ENCODE results near the gene TRPT1. TPM values are rescaled to one million over a fixed set of nuclear protein-coding genes. Genes with fewer than 3 reads are reported as not detected.
A peak's percentile ranks its signal among the peaks of the same experiment; 100 is the strongest.

TRPT1 gene
- total and polyA plus RNA-seq, 2 donors from 2014 or later, result 39.2 to 103 TPM

DNA sequence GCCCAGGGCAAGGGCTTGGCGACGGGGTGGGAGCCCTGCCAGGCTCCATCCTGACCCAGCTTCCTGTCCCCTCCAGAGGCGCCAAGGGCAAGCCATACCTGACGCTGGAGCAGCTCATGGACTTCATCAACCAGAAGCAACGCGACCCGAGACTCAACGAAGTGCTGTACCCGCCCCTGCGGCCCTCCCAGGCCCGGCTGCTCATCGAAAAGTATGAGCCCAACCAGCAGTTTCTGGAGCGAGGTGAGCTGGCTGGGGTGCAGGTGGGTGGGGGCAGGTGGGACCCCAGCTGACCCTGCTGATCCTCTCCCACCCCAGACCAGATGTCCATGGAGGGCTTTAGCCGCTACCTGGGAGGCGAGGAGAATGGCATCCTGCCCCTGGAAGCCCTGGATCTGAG is 30.3 kb upstream of the TRPT1 start:
- Histone ChIP-seq H3K9ac (ENCODE audit: low read length in 3 of 3) (no peak overlapping the region), H3K27me3 (ENCODE audit: control insufficient read depth, insufficient read depth, low read length) (no peaks in the 10 kb centered on the region), H3K27ac (ENCODE audit: low read depth in 2 of 2, low read length in 2 of 2) (no peak overlapping the region), H3K9me3 (ENCODE audit: control insufficient read depth in 2 of 3, insufficient read depth in 1 of 3, low read length in 3 of 3) (no peaks in the 10 kb centered on the region), H3K4me3 (ENCODE audit: low read length in 3 of 3) (no peak overlapping the region), H3K4me1 (ENCODE audit: control insufficient read depth in 2 of 3, insufficient read depth in 2 of 3, low read depth in 1 of 3, low read length in 3 of 3) (peaks cover 0 to 14% (median 5%) of the 10 kb centered on the region in 3 donors), H3K36me3 (ENCODE audit: control insufficient read depth in 2 of 3, insufficient read depth in 3 of 3, low read length in 3 of 3) (peaks cover 0 to 6% (median 6%) of the 10 kb centered on the region in 3 donors)
- DNase-seq, result peak in 1 of 5 donors; percentile 61
- FAIRE-seq, result no peak
- intact Hi-C loops (cut with DNase I), result no loop called here
- TF ChIP-seq, protein P1, sequence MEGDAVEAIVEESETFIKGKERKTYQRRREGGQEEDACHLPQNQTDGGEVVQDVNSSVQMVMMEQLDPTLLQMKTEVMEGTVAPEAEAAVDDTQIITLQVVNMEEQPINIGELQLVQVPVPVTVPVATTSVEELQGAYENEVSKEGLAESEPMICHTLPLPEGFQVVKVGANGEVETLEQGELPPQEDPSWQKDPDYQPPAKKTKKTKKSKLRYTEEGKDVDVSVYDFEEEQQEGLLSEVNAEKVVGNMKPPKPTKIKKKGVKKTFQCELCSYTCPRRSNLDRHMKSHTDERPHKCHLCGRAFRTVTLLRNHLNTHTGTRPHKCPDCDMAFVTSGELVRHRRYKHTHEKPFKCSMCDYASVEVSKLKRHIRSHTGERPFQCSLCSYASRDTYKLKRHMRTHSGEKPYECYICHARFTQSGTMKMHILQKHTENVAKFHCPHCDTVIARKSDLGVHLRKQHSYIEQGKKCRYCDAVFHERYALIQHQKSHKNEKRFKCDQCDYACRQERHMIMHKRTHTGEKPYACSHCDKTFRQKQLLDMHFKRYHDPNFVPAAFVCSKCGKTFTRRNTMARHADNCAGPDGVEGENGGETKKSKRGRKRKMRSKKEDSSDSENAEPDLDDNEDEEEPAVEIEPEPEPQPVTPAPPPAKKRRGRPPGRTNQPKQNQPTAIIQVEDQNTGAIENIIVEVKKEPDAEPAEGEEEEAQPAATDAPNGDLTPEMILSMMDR (IDR thresholded peaks at IDR 0.05; ENCODE audit: borderline replicate concordance, extremely low read depth, insufficient read depth), result no peak

DNA sequence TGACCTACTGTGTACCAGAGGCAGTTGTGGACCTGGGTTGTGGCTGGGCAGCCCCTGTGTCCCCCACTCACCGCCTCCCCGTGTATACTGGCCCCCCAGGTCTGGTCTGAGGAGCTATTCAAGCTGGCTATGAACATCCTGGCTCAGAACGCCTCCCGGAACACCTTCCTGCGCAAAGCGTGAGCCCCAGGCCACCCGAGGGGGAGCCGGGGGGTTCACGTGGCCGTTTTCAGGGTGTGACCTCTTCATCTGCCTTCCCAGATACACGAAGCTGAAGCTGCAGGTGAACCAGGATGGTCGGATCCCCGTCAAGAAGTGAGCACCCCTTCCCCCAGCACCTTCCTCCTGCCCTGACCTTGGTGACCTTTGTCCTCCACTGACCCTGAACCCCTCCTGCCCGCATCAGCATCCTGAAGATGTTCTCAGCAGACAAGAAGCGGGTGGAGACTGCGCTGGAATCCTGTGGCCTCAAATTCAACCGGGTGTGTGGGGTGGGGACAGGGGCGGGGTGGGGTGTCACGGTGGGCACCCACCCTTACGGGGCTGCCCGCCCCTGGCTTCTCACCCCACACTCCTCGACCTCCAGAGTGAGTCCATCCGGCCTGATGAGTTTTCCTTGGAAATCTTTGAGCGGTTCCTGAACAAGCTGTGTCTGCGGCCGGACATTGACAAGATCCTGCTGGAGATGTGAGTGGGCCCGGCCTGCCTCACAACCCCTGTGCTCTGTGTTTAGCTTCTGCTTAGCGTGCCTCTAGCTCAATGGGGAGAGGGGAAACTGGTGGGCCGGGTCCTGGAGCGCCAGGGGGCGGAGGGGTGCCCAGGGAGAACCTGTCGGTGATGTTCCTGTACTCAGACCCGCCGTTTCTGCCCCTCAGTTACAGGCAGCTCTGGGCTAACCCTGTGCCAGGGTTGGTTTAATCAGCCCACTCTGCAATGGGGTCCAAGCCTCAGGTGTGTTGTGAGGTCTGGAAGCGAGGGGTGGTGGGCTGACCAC is 29.4 kb upstream of the TRPT1 start:
- TF ChIP-seq, protein P1 (IDR thresholded peaks at IDR 0.05; ENCODE audit: borderline replicate concordance, extremely low read depth, insufficient read depth), result no peak
- Histone ChIP-seq H3K27me3 (ENCODE audit: control insufficient read depth, insufficient read depth, low read length) (no peaks in the 10 kb centered on the region), H3K4me3 (ENCODE audit: low read length in 3 of 3) (no peak overlapping the region), H3K27ac (ENCODE audit: low read depth in 2 of 2, low read length in 2 of 2) (no peak overlapping the region), H3K4me1 (ENCODE audit: control insufficient read depth in 2 of 3, insufficient read depth in 2 of 3, low read depth in 1 of 3, low read length in 3 of 3) (peaks cover 0 to 20% (median 5%) of the 10 kb centered on the region in 3 donors), H3K9me3 (ENCODE audit: control insufficient read depth in 2 of 3, insufficient read depth in 1 of 3, low read length in 3 of 3) (no peaks in the 10 kb centered on the region), H3K9ac (ENCODE audit: low read length in 3 of 3) (no peak overlapping the region), H3K36me3 (ENCODE audit: control insufficient read depth in 2 of 3, insufficient read depth in 3 of 3, low read length in 3 of 3) (peaks cover 0 to 6% (median 6%) of the 10 kb centered on the region in 3 donors)
- DNase-seq (peak in 1 of 5 donors; percentile 54), FAIRE-seq (no peak)
- intact Hi-C loops (cut with DNase I), result no loop called here

- Histone ChIP-seq H3K9ac (ENCODE audit: low read length in 3 of 3) (no peak overlapping the region), H3K27ac (ENCODE audit: low read depth in 2 of 2, low read length in 2 of 2) (no peak overlapping the region), H3K36me3 (ENCODE audit: control insufficient read depth in 2 of 3, insufficient read depth in 3 of 3, low read length in 3 of 3) (peaks cover 0 to 6% (median 2%) of the 10 kb centered on the region in 3 donors), H3K27me3 (ENCODE audit: control insufficient read depth, insufficient read depth, low read length) (no peaks in the 10 kb centered on the region), H3K4me1 (ENCODE audit: control insufficient read depth in 2 of 3, insufficient read depth in 2 of 3, low read depth in 1 of 3, low read length in 3 of 3) (peaks cover 0 to 20% (median 5%) of the 10 kb centered on the region in 3 donors), H3K4me3 (ENCODE audit: low read length in 3 of 3) (no peak overlapping the region), H3K9me3 (ENCODE audit: control insufficient read depth in 2 of 3, insufficient read depth in 1 of 3, low read length in 3 of 3) (no peaks in the 10 kb centered on the region)
- TF ChIP-seq, protein P1 (IDR thresholded peaks at IDR 0.05; ENCODE audit: borderline replicate concordance, extremely low read depth, insufficient read depth), result no peak
- no peak for DNase-seq
- intact Hi-C loops (cut with DNase I), result no loop called here
- no peak for FAIRE-seq
Measured at GRCh38 chr11:64254326-64254725, 28.3 kb upstream of the TRPT1 start.
